Uterus (tissue), 4 donors: ENCODE measurements around the gene TAF10. TPM values are rescaled to one million over a fixed set of nuclear protein-coding genes. Genes with fewer than 3 reads are reported as not detected.
A peak's percentile ranks its signal among the peaks of the same experiment; 100 is the strongest.

Experiments used
- DNase-seq, 2 donors: peaks; one replicate each; pipeline ENCODE4 v3.0.0-alpha.2; 2019 to 2020
- H3K27ac ChIP-seq, 2 donors: fragments of 200-600 bp; sonication (generic); 1 replicate in 1 of 2; 2 replicates in 1 of 2; pipeline ENCODE4 v1.5.1; 2016 to 2018
- H3K27me3 ChIP-seq, 2 donors: fragments of 200-600 bp; sonication (generic); one replicate each; pipeline ENCODE4 v1.5.1; 2018 to 2019; ENCODE audit warnings: control low read depth in 1 of 2
- H3K36me3 ChIP-seq, 2 donors: fragments of 200-600 bp; sonication (generic); one replicate each; pipeline ENCODE4 v1.5.1; 2019; ENCODE audit warnings: control low read depth in 1 of 2
- H3K4me1 ChIP-seq, 2 donors: fragments of 200-600 bp; sonication (generic); one replicate each; pipeline ENCODE4 v1.5.1; 2018 to 2019; ENCODE audit warnings: control low read depth in 1 of 2
- H3K4me3 ChIP-seq, 2 donors: fragments of 200-600 bp; sonication (generic); 1 replicate in 1 of 2; 2 replicates in 1 of 2; pipeline ENCODE4 v1.5.1; 2018 to 2019; ENCODE audit warnings: mild to moderate bottlenecking in 1 of 2
- H3K9me3 ChIP-seq, 2 donors: fragments of 200-600 bp; sonication (generic); one replicate each; pipeline ENCODE4 v1.5.1; 2019; ENCODE audit warnings: control low read depth in 1 of 2
- POLR2A ChIP-seq, 2 donors: fragments of 450-650 bp; IDR thresholded peaks; one replicate each; pipeline ENCODE4 v1.6.1; 2016; ENCODE audit warnings: antibody characterized with exemption in 2 of 2, mild to moderate bottlenecking in 1 of 2, moderate library complexity in 1 of 2
- intact Hi-C: fragments of 100-400 bp; cut with DNase I; formaldehyde crosslinking; loops from one replicate; pipeline ENCODE4 v1.15.1; 2023; ENCODE audit warnings: low total_unique reads
- total RNA-seq, 4 donors: library from RNA; depleted of rRNA in 3 of 4; stranded (reverse); fragments of >200 nt in 3 of 4; gene quantifications; one replicate each; pipeline versions ENCODE4 v1.1.0 to v1.2.4, GENCODE V29; 2014 to 2023
- TF ChIP-seq, protein P1 (sequence below), 4 experiments: fragments of 200-600 bp in 2 of 4; fragments of 450-650 bp in 2 of 4; sonication (generic) in 2 of 4; IDR thresholded peaks; one replicate each; pipeline ENCODE4 v1.5.1; 2016 to 2019; ENCODE audit warnings: antibody characterized with exemption in 4 of 4, mild to moderate bottlenecking in 2 of 4, moderate library complexity in 1 of 4
- donor health status: DM: yes; HTN: yes; CAD: no.

Gene TAF10
- total RNA-seq, 4 donors from 2014 or later = 11.5 to 137 (median 67.1) TPM

- H3K4me1 ChIP-seq = peaks cover 6 to 15% of the 10 kb centered on the region in 2 donors
- H3K27ac ChIP-seq = no peak overlapping the region
- H3K4me3 ChIP-seq = no peak overlapping the region
- DNase-seq = no peak
- TF ChIP-seq POLR2A (IDR thresholded peaks at IDR 0.05) = no peak
- TF ChIP-seq, protein P1, sequence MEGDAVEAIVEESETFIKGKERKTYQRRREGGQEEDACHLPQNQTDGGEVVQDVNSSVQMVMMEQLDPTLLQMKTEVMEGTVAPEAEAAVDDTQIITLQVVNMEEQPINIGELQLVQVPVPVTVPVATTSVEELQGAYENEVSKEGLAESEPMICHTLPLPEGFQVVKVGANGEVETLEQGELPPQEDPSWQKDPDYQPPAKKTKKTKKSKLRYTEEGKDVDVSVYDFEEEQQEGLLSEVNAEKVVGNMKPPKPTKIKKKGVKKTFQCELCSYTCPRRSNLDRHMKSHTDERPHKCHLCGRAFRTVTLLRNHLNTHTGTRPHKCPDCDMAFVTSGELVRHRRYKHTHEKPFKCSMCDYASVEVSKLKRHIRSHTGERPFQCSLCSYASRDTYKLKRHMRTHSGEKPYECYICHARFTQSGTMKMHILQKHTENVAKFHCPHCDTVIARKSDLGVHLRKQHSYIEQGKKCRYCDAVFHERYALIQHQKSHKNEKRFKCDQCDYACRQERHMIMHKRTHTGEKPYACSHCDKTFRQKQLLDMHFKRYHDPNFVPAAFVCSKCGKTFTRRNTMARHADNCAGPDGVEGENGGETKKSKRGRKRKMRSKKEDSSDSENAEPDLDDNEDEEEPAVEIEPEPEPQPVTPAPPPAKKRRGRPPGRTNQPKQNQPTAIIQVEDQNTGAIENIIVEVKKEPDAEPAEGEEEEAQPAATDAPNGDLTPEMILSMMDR (IDR thresholded peaks at IDR 0.05) = no peak
- intact Hi-C loops = no loop called here
- no peaks in the 10 kb centered on the region for H3K9me3 ChIP-seq
- no peaks in the 10 kb centered on the region for H3K27me3 ChIP-seq
- H3K36me3 ChIP-seq = no peaks in the 10 kb centered on the region
Measured at GRCh38 chr11:6633422-6634408, 21.7 kb upstream of the TAF10 start.

GRCh38 chr11:6632116-6633073 is 20.4 kb upstream of the TAF10 start:
- Histone ChIP-seq H3K27me3 (no peaks in the 10 kb centered on the region), H3K4me1 (peaks cover 0 to 3% of the 10 kb centered on the region in 2 donors), H3K9me3 (no peaks in the 10 kb centered on the region), H3K27ac (no peak overlapping the region), H3K36me3 (no peaks in the 10 kb centered on the region), H3K4me3 (no peak overlapping the region)
- intact Hi-C loops = no loop called here
- DNase-seq = no peak
- no peak for TF ChIP-seq POLR2A (IDR thresholded peaks at IDR 0.05)
- TF ChIP-seq, protein P1 (IDR thresholded peaks at IDR 0.05) = no peak

- intact Hi-C loops = no loop called here
- H3K27me3 ChIP-seq = no peaks in the 10 kb centered on the region
- H3K4me3 ChIP-seq = no peak overlapping the region
- TF ChIP-seq, protein P1 (IDR thresholded peaks at IDR 0.05) = no peak
- TF ChIP-seq POLR2A (IDR thresholded peaks at IDR 0.05) = no peak
- H3K36me3 ChIP-seq = no peaks in the 10 kb centered on the region
- no peak for DNase-seq
- no peaks in the 10 kb centered on the region for H3K9me3 ChIP-seq
- H3K4me1 ChIP-seq = no peaks in the 10 kb centered on the region
- H3K27ac ChIP-seq = no peak overlapping the region
Measured at GRCh38 chr11:6631361-6631890, 19.4 kb upstream of the TAF10 start.

- Histone ChIP-seq H3K4me1 (no peaks in the 10 kb centered on the region), H3K27ac (no peak overlapping the region), H3K9me3 (no peaks in the 10 kb centered on the region), H3K27me3 (no peaks in the 10 kb centered on the region), H3K4me3 (no peak overlapping the region), H3K36me3 (no peaks in the 10 kb centered on the region)
- intact Hi-C loops = no loop called here
- TF ChIP-seq POLR2A (IDR thresholded peaks at IDR 0.05) = no peak
- TF ChIP-seq, protein P1 (IDR thresholded peaks at IDR 0.05) = no peak
- DNase-seq = peak in 1 of 2 donors; percentile 14
Measured at GRCh38 chr11:6630632-6631291, 18.7 kb upstream of the TAF10 start.
